Aorta (tissue), 5 donors: ENCODE measurements around the gene PRLR. TPM values are rescaled to one million over a fixed set of nuclear protein-coding genes. Genes with fewer than 3 reads are reported as not detected.

Experiments
- ATAC-seq: fragments of 200-7000 bp; cut with Tn5 transposase; one replicate; pipeline ENCODE4 v1.9.1; 2022; ENCODE audit warnings: moderate library complexity; ENCODE audit not compliant: low FRiP score
- DNase-seq, 2 donors: peaks; one replicate each; pipeline ENCODE4 v3.0.0-alpha.2; 2020
- H3K27ac ChIP-seq, 2 donors: one replicate each; pipeline ENCODE4 v1.5.1; 2013; ENCODE audit warnings: low read length in 2 of 2, mild to moderate bottlenecking in 2 of 2, moderate library complexity in 2 of 2, control low read depth in 1 of 2, inconsistent platforms in 1 of 2, low read depth in 1 of 2
- H3K27me3 ChIP-seq, 2 donors: one replicate each; pipeline ENCODE4 v1.6.1; 2013; ENCODE audit warnings: control low read depth in 1 of 2, low read length in 1 of 2, mild to moderate bottlenecking in 1 of 2, moderate library complexity in 1 of 2; ENCODE audit not compliant: insufficient read depth in 2 of 2, control insufficient read depth in 1 of 2
- H3K36me3 ChIP-seq, 2 donors: one replicate each; pipeline ENCODE4 v1.6.1; 2013; ENCODE audit warnings: control low read depth in 1 of 2, low read length in 1 of 2, mild to moderate bottlenecking in 1 of 2; ENCODE audit not compliant: insufficient read depth in 2 of 2, control insufficient read depth in 1 of 2
- H3K4me1 ChIP-seq, 2 donors: one replicate each; pipeline ENCODE4 v1.6.1; 2013; ENCODE audit warnings: low read length in 2 of 2, control low read depth in 1 of 2, mild to moderate bottlenecking in 1 of 2, moderate library complexity in 1 of 2; ENCODE audit not compliant: insufficient read depth in 2 of 2, control insufficient read depth in 1 of 2
- H3K4me3 ChIP-seq, 2 donors: one replicate each; pipeline ENCODE4 v1.5.1; 2013; ENCODE audit warnings: low read length in 2 of 2, control low read depth in 1 of 2, mild to moderate bottlenecking in 1 of 2
- H3K9me3 ChIP-seq: one replicate; pipeline ENCODE4 v1.6.1; 2013; ENCODE audit warnings: mild to moderate bottlenecking, low read length; ENCODE audit not compliant: control insufficient read depth
- WGBS, 2 donors: extraction: QIAGEN DNeasy Blood & Tissue Kit; methylation state at CpG; one replicate each; pipeline ENCODE4 v1.1.7; 2013; 5-methylcytosine and 5-hydroxymethylcytosine counted together
- intact Hi-C, 2 donors: fragments of 100-400 bp; cut with DNase I; formaldehyde crosslinking; loops; one replicate each; pipeline versions ENCODE4 v1.14.2 to v1.15.0; 2022
- polyA plus RNA-seq, 2 donors: library from polyadenylated mRNA; stranded (reverse); fragments of 200-250 nt; gene quantifications; one replicate each; pipeline ENCODE4 v1.2.3, GENCODE V29; 2013
- total RNA-seq, 2 donors: library from RNA; stranded (reverse); fragmentation: NEBNext Ultra II Directional; extraction: Animal tissue kit (Norgen Biotek cat#: 25700); gene quantifications; one replicate each; pipeline ENCODE4 v1.2.1, GENCODE V29; 2021
- donor health status: healthy with polysubstance abuse.
- donor health status: Bipolar disorder and iron deficiency.
- donor health status: DM: no; HTN: no; CAD: no.
- donor health status: DM: no; HTN: no; CAD: no.
- donor health status: DM: yes; HTN: yes; CAD: no.

Gene PRLR
- total and polyA plus RNA-seq, 4 donors = 0.08 to 3.2 (median 0.69) TPM

DNA sequence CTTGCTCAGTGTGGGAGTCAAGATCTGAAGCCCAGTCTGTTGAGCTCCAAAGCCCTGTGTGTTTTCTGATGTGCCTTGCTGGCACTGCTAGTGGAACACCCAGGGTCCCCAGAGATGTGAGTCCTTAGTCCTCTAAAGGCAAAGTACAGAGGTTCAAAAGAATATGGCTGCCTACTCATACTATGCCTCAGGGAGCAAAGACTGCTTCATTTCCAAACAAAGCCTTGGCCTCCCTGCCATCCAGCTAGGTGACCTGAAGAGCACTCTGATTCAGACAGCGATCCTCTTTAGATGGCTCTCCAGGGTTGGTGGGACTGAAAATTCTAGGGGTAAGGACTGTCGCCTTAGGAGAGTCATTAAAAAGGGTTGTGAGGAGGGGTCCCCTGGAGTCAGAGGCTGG lies 2.0 kb downstream of the PRLR start:
- Histone ChIP-seq H3K4me3 (no peak overlapping the region), H3K9me3 (no peaks in the 10 kb centered on the region), H3K36me3 (no peaks in the 10 kb centered on the region), H3K27me3 (no peaks in the 10 kb centered on the region), H3K27ac (no peak overlapping the region), H3K4me1 (peaks cover 0 to 3% of the 10 kb centered on the region in 2 donors)
- WGBS, 2 donors = 41 to 49% methylated on average over 2 of the region's 2 CpGs
- no peak for ATAC-seq
- no peak for DNase-seq
- intact Hi-C loops = no loop called here

DNA sequence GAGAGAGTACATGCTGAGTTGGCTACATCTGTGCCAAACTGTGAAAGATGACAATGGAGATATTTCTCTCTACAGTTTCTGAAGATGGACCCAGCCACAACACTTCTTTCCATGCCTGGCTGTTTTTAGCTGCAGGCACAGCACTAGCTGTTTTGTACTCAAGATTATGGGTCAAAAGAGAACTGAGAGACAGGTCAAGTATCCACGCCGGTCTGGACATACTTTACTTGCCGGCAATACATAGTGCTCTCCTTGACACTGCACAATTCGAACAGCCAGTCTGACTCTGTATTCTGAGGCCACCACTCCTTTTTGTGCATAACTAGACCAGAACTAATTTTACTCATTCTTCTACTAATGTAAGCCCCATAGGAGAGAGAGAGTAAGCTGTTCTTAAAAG lies 2.6 kb downstream of the PRLR start:
- 72 to 88% methylated on average over 4 of the region's 4 CpGs for WGBS, 2 donors

DNA sequence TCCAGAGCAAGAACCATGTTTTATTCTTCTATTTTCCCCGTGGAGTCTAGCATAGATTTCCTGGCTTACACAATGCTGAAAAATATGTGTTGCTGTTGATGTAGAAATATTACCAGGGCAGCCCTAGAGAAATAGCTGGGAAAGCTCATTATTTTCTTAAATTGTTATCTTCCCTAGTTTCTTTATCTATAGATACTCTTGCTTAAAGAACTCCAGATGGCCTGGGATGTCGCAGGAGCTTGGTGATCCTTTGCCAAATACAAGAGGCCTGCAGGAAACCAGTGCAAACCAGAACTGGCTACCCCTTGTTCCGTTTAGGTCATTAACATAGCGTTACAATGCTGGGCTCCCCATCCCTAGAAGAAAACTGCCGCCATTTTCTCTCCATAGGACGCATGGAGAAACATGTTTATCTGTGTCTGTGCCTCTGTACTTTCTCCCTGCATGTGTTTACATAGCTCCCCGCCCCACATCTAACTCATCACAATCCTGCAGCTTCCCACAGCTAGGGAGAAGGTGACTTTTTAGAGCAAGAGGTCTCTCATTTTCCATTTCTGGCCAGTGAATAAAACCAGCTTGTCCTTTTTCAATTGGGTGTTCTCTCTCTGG lies 6.4 kb downstream of the PRLR start:
- H3K4me3 ChIP-seq = no peak overlapping the region
- DNase-seq (no peak), ATAC-seq (no peak)
- H3K27ac ChIP-seq = no peak overlapping the region
- no peaks in the 10 kb centered on the region for H3K36me3 ChIP-seq
- no peaks in the 10 kb centered on the region for H3K4me1 ChIP-seq
- H3K9me3 ChIP-seq = no peaks in the 10 kb centered on the region
- 31 to 32% methylated on average over 7 of the region's 7 CpGs for WGBS, 2 donors
- H3K27me3 ChIP-seq = no peaks in the 10 kb centered on the region
- intact Hi-C loops = no loop called here

More for the DNA sequence above, 2.6 kb downstream of the PRLR start:
- H3K36me3 ChIP-seq = no peaks in the 10 kb centered on the region
- intact Hi-C loops = no loop called here
- H3K27ac ChIP-seq = no peak overlapping the region
- H3K4me1 ChIP-seq = peaks cover 0 to 3% of the 10 kb centered on the region in 2 donors
- no peak overlapping the region for H3K4me3 ChIP-seq
- DNase-seq = no peak
- H3K9me3 ChIP-seq = no peaks in the 10 kb centered on the region
- ATAC-seq = no peak
- no peaks in the 10 kb centered on the region for H3K27me3 ChIP-seq

DNA sequence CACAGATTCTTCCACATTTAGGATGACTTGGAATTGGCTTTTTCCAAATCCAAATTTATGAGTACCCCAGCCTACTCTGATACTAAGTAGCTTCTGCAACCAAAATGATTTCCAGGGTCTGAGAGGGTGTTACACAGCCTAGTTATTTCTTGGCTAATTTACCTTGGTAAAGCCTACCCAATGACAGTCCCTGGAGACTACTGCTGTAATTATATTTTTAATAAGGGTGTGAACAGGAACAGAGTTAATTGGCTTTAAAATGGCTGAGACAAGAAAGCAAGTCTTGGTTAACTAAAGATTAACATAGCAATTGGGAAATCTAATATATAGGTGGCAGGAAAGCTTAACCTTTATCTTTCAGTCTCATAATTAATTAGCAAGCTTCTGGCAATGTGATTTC lies 9.3 kb downstream of the PRLR start:
- intact Hi-C loops = no loop called here
- ATAC-seq (no peak), DNase-seq (no peak)
- no peaks in the 10 kb centered on the region for H3K36me3 ChIP-seq
- H3K27ac ChIP-seq = no peak overlapping the region
- no peaks in the 10 kb centered on the region for H3K9me3 ChIP-seq
- H3K4me3 ChIP-seq = no peak overlapping the region
- no peaks in the 10 kb centered on the region for H3K4me1 ChIP-seq
- H3K27me3 ChIP-seq = no peaks in the 10 kb centered on the region

DNA sequence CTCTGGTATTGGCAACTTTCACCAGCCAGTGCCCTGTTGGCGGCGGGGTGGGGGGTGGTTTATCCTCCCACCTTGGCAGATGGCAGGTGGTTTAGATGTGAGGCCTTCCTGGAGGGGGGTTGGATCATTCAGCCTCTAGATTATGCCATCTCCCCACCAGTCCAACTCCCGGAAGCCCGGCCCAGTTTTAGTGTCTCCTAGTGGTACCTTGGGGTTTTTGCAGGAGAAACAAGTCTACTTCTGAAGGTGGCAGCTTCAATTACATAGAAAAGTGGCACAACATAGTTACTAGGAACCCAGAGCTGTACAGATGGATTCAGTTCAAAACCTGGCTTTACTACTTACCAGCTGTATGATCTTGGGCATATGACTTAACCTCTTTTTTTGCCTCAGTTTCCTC lies 11.3 kb downstream of the PRLR start:
- Histone ChIP-seq H3K27ac (no peak overlapping the region), H3K4me3 (no peak overlapping the region), H3K4me1 (no peaks in the 10 kb centered on the region), H3K9me3 (no peaks in the 10 kb centered on the region), H3K36me3 (no peaks in the 10 kb centered on the region), H3K27me3 (no peaks in the 10 kb centered on the region)
- ATAC-seq (no peak), DNase-seq (no peak)
- intact Hi-C loops = no loop called here
- 98 to 100% methylated on average over 4 of the region's 4 CpGs for WGBS, 2 donors

DNA sequence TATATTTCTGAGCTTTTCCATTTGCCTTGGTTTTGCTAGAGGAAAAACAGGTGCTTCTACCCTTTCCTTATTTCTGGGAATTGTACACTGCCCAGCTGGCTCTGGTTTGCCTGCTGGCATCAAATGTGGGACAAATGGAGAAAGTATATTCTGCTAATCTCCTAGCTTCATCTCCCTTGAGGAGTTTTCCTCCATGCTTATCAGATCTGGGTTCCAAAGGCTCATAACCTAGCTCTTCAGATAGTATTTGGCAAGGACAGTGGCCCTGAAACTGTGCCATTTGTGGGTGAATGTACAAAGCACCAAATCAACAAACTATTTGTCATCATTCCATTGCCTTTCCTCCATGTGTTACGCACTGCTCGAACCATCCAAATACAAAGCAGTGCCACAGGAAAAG lies 16.2 kb downstream of the PRLR start:
- H3K4me1 ChIP-seq = no peaks in the 10 kb centered on the region
- H3K9me3 ChIP-seq = no peaks in the 10 kb centered on the region
- peaks cover 0 to 1% of the 10 kb centered on the region in 2 donors for H3K27me3 ChIP-seq
- no peak overlapping the region for H3K4me3 ChIP-seq
- ATAC-seq (no peak), DNase-seq (no peak)
- intact Hi-C loops = no loop called here
- WGBS, 2 donors = 44 to 62% methylated on average over 2 of the region's 2 CpGs
- no peaks in the 10 kb centered on the region for H3K36me3 ChIP-seq
- no peak overlapping the region for H3K27ac ChIP-seq

DNA sequence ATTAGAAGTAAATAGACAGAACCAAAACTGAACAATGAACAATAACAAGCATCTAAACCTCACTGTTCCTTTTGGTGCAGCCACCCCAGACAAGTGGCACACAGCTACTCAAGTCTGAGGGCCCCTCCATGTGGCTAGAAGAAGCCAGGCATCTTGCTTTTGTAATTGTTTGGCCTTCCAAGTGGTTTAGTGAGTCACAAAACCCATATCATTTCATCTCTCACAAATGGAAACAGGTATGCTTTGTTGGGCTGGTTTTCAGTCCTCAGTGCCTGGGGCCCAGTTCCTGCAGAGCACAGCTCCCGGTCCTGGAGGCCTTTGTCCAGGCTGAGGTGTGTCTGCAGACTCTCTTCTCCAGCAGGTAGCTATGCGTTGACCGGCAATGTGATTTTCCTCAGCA lies 16.7 kb downstream of the PRLR start:
- no peaks in the 10 kb centered on the region for H3K36me3 ChIP-seq

DNA sequence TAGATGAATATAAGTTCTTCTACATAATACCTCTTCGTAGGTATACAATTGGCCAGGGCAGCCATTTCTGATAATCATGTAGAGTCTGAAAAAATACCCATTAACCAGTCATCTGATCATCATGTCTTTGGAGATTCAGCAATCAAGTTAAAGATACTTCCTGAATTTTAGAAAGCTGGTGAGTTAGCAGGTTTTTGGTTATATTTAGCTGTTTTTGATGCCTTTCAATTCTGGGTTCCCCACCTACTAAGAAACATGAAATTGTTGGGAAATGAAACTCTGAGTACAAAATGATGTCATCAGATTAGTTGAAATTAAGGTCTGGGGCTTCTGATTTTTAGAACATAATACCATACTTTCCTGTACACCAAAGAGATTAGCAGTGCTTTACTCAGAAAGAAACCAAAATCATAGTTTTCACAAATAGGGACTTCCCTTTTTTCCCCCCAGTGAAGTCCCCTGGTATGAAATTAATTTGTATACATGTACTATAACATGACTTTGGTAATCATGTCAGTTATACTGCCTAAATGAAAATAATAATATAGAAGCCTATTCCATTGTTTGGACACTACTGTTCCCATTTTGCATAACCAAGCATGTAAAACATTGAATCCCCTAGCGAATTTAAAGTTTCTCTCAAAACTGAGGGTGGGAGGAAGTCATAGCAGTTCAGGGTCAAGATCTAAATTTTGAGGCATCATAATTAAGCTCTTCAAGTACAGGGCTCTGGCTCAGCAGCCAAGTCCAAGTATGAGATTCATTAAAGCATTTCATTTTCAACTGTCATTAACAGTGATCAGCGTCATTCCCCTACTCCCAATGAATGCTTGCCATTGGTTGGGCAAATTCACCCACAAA lies 17.9 kb downstream of the PRLR start:
- intact Hi-C loops = no loop called here
- ATAC-seq (no peak), DNase-seq (no peak)
- peaks cover 0 to 1% of the 10 kb centered on the region in 2 donors for H3K27me3 ChIP-seq
- H3K27ac ChIP-seq = no peak overlapping the region
- no peaks in the 10 kb centered on the region for H3K4me1 ChIP-seq
- no peaks in the 10 kb centered on the region for H3K9me3 ChIP-seq
- no peaks in the 10 kb centered on the region for H3K36me3 ChIP-seq
- no peak overlapping the region for H3K4me3 ChIP-seq
- 62 to 74% methylated on average over 3 of the region's 3 CpGs for WGBS, 2 donors

More for the DNA sequence above, 16.7 kb downstream of the PRLR start:
- Histone ChIP-seq H3K4me1 (no peaks in the 10 kb centered on the region), H3K4me3 (no peak overlapping the region), H3K27ac (no peak overlapping the region), H3K9me3 (no peaks in the 10 kb centered on the region), H3K27me3 (peaks cover 0 to 1% of the 10 kb centered on the region in 2 donors)
- DNase-seq (no peak), ATAC-seq (no peak)
- 74 to 76% methylated on average over 3 of the region's 3 CpGs for WGBS, 2 donors
- intact Hi-C loops = no loop called here

DNA sequence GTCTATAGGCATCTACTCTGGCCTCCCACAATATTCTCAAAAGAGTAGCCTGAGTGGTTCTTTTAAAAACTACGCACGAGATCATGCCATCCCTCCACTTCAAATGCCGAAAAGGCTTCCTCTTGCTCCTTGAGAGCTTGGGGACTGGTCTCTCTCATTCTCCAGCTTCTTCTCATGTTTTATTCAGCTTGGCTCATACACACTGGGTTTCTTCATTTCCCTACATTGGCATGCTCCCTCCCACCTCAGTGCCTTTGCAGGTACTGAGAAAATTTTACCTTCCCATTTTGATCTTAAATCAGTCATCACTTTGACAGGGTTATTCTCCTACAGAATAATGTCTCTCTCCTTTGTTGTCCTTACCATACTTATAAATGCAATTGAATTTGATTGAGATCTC lies 20.4 kb downstream of the PRLR start:
- WGBS, 2 donors = 92 to 95% methylated on average over 3 of the region's 3 CpGs
- DNase-seq (no peak), ATAC-seq (no peak)
- intact Hi-C loops = no loop called here
- Histone ChIP-seq H3K4me3 (no peak overlapping the region), H3K36me3 (no peaks in the 10 kb centered on the region), H3K9me3 (no peaks in the 10 kb centered on the region), H3K27ac (no peak overlapping the region), H3K4me1 (no peaks in the 10 kb centered on the region), H3K27me3 (peaks cover 0 to 1% of the 10 kb centered on the region in 2 donors)
